HG02884 (cell line): ENCODE data around the gene LIMK2.

Source experiments
- ATAC-seq: cut with Tn5 transposase; IDR thresholded peaks from one replicate; pipeline ENCODE4 v1.9.1; 2021; ENCODE audit warnings: mild to moderate bottlenecking, moderate library complexity; ENCODE audit not compliant: unreplicated experiment

LIMK2 gene

GRCh38 chr22:31271026-31271425 is 58.9 kb downstream of the LIMK2 start:
- no peak for ATAC-seq

- no peak for ATAC-seq
These were observed 59.4 kb downstream of the LIMK2 start for GRCh38 chr22:31271485-31271884.

GRCh38 chr22:31272522-31273446 is 60.7 kb downstream of the LIMK2 start:
- no peak for ATAC-seq

GRCh38 chr22:31274017-31274416 is 61.9 kb downstream of the LIMK2 start:
- ATAC-seq: no peak

- ATAC-seq: no peak
These were observed 62.9 kb downstream of the LIMK2 start for GRCh38 chr22:31275018-31275417.

GRCh38 chr22:31275576-31275975 is 63.5 kb downstream of the LIMK2 start:
- no peak for ATAC-seq

- no peak for ATAC-seq
These were observed 64.5 kb downstream of the LIMK2 start for GRCh38 chr22:31276426-31277167.

- ATAC-seq: no peak
These were observed 65.6 kb downstream of the LIMK2 start for GRCh38 chr22:31277741-31278140.

- ATAC-seq: no peak
These were observed 66.1 kb downstream of the LIMK2 start for GRCh38 chr22:31278151-31278621.

GRCh38 chr22:31278626-31279326 is 66.7 kb downstream of the LIMK2 start:
- no peak for ATAC-seq

- no peak for ATAC-seq
These were observed 67.2 kb downstream of the LIMK2 start for GRCh38 chr22:31279327-31279669.

- ATAC-seq: no peak
These were observed 67.9 kb downstream of the LIMK2 start for GRCh38 chr22:31279821-31280505.

- no peak for ATAC-seq
These were observed 69.6 kb downstream of the LIMK2 start for GRCh38 chr22:31281733-31282132.

- no peak for ATAC-seq
These were observed 70.8 kb downstream of the LIMK2 start for GRCh38 chr22:31282748-31283468.

- no peak for ATAC-seq
These were observed 72.4 kb downstream of the LIMK2 start for GRCh38 chr22:31284281-31285155.

- ATAC-seq: no peak
These were observed 74.5 kb downstream of the LIMK2 start for GRCh38 chr22:31286360-31287255.

GRCh38 chr22:31287818-31288495 is 75.9 kb downstream of the LIMK2 start:
- no peak for ATAC-seq
